ENCODE results near the gene MFRP. TPM values are rescaled to one million over a fixed set of nuclear protein-coding genes. Genes with fewer than 3 reads are reported as not detected.
A peak's percentile ranks its signal among the peaks of the same experiment; 100 is the strongest.

The MFRP gene
- polyA plus RNA-seq, 1 of the 3 experiments (the other 2 are of a cell fraction), result not detected

GRCh38 chr11:119316016-119316728 lies 30.3 kb downstream of the MFRP start:
- peak; percentile 75 for TF ChIP-seq MXI1 (IDR thresholded peaks at IDR 0.05; ENCODE audit: low read depth, low read length)
- no peak for TF ChIP-seq SMC3 (IDR thresholded peaks at IDR 0.05; ENCODE audit: low read depth, low read length)
- 0 out of 2 replicates have a peak, but pooled peaks have one; percentile 3 for TF ChIP-seq MAX (IDR thresholded peaks at IDR 0.05; ENCODE audit: low read depth)
- TF ChIP-seq NFIC (IDR thresholded peaks at IDR 0.05; ENCODE audit: borderline replicate concordance), result peak; percentile 11
- Histone ChIP-seq H3K9me2 (no peaks in the 10 kb centered on the region), H3F3A (replicated peaks; ENCODE audit: insufficient read depth) (peaks cover 8% of the 10 kb centered on the region), H3K9ac (peak overlapping the region; percentile 43; the same call in 1 of the 2 replicates), H3K79me2 (ENCODE audit: insufficient read depth) (no peaks in the 10 kb centered on the region), H4K20me1 (ENCODE audit: insufficient read depth) (no peaks in the 10 kb centered on the region), H2AFZ (ENCODE audit: low read depth) (peak overlapping the region; percentile 72), H3K4me3 (ENCODE audit: low read depth in 2 of 2, low read length in 1 of 2) (peak overlapping the region; percentile 55 to 68), H3K27me3 (ENCODE audit: insufficient read depth) (no peaks in the 10 kb centered on the region), H3K4me2 (peak overlapping the region; percentile 100), H3K36me3 (replicated peaks in 1 of 2; ENCODE audit: control insufficient read depth in 1 of 2, insufficient read depth in 2 of 2, low read length in 1 of 2) (no peaks in the 10 kb centered on the region), H3K27ac (ENCODE audit: low read depth in 2 of 2, low read length in 1 of 2) (no peak overlapping the region; a peak in 1 of 4 replicates), H3K9me3 (no peaks in the 10 kb centered on the region), H3K4me1 (ENCODE audit: control insufficient read depth in 1 of 2, insufficient read depth in 2 of 2, low read depth in 1 of 2, low read length in 1 of 2) (peaks cover 12 to 31% of the 10 kb centered on the region in 2 experiments; a peak in 2 of 4 replicates)
- CTCF ChIA-PET, result interaction anchor here (0.7 to 4.8 kb wide), 14 partner anchors 7 to 221 kb away, joined by 3 to 22 read pairs (median 7); partner anchors contain the start of gene CBL
- DNase-seq, result peak; percentile 92
- POLR2A ChIA-PET, result interaction anchor here (0.6 to 1.6 kb wide), 7 partner anchors 9 to 460 kb away, joined by 3 to 5 read pairs (median 3); partner anchors contain the start of genes C2CD2L, CBL and DPAGT1
- 15% methylated on average over 5 of the region's 46 CpGs for WGBS (ENCODE audit: low lambda C conversion rate)

GRCh38 chr11:119315131-119316015 lies 31.1 kb downstream of the MFRP start:
- Histone ChIP-seq H3K9ac (no peak overlapping the region), H3K4me2 (peak overlapping the region; percentile 100), H3K27me3 (ENCODE audit: insufficient read depth) (no peaks in the 10 kb centered on the region), H3K4me1 (ENCODE audit: control insufficient read depth in 1 of 2, insufficient read depth in 2 of 2, low read depth in 1 of 2, low read length in 1 of 2) (peaks cover 12 to 31% of the 10 kb centered on the region in 2 experiments; a peak in 2 of 4 replicates), H3K27ac (ENCODE audit: low read depth in 2 of 2, low read length in 1 of 2) (no peak overlapping the region), H4K20me1 (ENCODE audit: insufficient read depth) (no peaks in the 10 kb centered on the region), H3F3A (replicated peaks; ENCODE audit: insufficient read depth) (peaks cover 8% of the 10 kb centered on the region), H2AFZ (ENCODE audit: low read depth) (no peak overlapping the region), H3K4me3 (ENCODE audit: low read depth in 2 of 2, low read length in 1 of 2) (peak overlapping the region; percentile 55 to 68; a peak in 3 of 4 replicates), H3K9me2 (no peaks in the 10 kb centered on the region), H3K79me2 (ENCODE audit: insufficient read depth) (no peaks in the 10 kb centered on the region), H3K36me3 (replicated peaks in 1 of 2; ENCODE audit: control insufficient read depth in 1 of 2, insufficient read depth in 2 of 2, low read length in 1 of 2) (no peaks in the 10 kb centered on the region), H3K9me3 (no peaks in the 10 kb centered on the region)
- TF ChIP-seq NFIC (IDR thresholded peaks at IDR 0.05; ENCODE audit: borderline replicate concordance), result peak; percentile 39; the same call in 1 of the 2 replicates
- no peak for TF ChIP-seq USF2 (IDR thresholded peaks at IDR 0.05; ENCODE audit: borderline replicate concordance, low read depth, low read length)
- TF ChIP-seq TCF12 (IDR thresholded peaks at IDR 0.05), result no peak
- TF ChIP-seq EZH2phosphoT487 (IDR thresholded peaks at IDR 0.05; ENCODE audit: borderline replicate concordance, low read depth), result no peak
- peak; percentile 19; the same call in 1 of the 2 replicates for TF ChIP-seq CTCF (IDR thresholded peaks at IDR 0.05)
- no peak for TF ChIP-seq RFX5 (IDR thresholded peaks at IDR 0.05; ENCODE audit: low read length)
- TF ChIP-seq TEAD4 (IDR thresholded peaks at IDR 0.05; ENCODE audit: borderline replicate concordance, insufficient read depth), result 0 out of 2 replicates have a peak, but pooled peaks have one; percentile 20
- ChIA-PET CTCF (interaction anchor here (0.5 to 4.8 kb wide), 13 partner anchors 8 to 216 kb away, joined by 3 to 22 read pairs (median 5); partner anchors contain the start of gene CBL), POLR2A (interaction anchor here (0.6 to 1.6 kb wide), 4 partner anchors 23 to 461 kb away, joined by 3 to 5 read pairs (median 4); partner anchors contain the start of genes C2CD2L and CBL)
- peak; percentile 72 for DNase-seq
- 61% methylated on average over 7 of the region's 29 CpGs for WGBS (ENCODE audit: low lambda C conversion rate)
